ENCODE data around the gene GXYLT1. TPM values are rescaled to one million over a fixed set of nuclear protein-coding genes. Genes with fewer than 3 reads are reported as not detected.
A peak's percentile ranks its signal among the peaks of the same experiment; 100 is the strongest.
"Not testable (repeated sequence)": the region's sequence is repeated elsewhere in the genome, so short reads cannot be mapped to it uniquely, and the experiment has no call there.

Gene GXYLT1, protein sequence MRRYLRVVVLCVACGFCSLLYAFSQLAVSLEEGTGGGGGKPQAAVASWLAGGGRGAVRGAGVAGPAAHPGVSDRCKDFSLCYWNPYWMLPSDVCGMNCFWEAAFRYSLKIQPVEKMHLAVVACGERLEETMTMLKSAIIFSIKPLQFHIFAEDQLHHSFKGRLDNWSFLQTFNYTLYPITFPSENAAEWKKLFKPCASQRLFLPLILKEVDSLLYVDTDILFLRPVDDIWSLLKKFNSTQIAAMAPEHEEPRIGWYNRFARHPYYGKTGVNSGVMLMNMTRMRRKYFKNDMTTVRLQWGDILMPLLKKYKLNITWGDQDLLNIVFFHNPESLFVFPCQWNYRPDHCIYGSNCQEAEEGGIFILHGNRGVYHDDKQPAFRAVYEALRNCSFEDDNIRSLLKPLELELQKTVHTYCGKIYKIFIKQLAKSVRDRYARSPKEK
- total RNA-seq, result 1 to 10 TPM; 8.4 to 8.7 TPM

DNA sequence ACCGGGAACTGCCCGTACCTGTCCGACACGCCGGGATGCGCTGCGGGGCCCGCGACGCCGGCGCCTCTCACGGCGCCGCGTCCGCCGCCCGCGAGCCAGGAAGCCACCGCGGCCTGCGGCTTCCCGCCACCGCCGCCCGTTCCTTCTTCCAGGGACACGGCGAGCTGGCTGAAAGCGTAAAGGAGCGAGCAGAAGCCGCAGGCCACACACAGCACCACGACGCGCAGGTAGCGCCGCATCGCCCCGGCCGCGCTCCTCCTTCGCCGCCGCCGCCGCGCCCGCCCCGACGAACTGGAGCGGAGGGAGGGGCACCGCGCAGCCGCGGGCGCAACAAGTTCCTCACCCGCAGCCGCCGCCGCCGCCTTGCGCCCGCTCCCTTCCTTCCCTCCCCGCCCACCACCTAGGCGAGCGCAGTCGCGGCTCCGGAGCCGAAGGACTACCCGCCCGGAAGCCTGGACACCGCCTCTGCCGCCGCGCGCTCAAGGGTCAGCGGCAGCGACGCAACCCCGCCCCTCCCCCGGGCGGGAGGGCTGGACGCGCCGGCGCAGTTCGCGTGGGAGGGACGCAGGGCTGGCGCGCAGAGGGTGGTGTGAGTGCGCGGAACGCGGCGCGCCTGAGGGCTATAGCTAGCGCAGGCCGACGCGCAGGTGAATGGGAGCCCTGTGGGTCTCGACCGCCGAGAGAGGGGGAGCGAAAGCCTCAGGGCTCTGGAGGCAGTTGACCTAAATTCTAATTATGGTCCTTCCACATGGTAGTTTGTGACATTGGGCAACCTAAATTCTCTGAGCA is at the start of gene GXYLT1:
Gene GXYLT1 (minus strand): TSS at position 467 of the 789 bp plus-strand sequence. CDS start 228 bp downstream, at position 239.
- H3K4me1 Mint-ChIP-seq, result peaks cover 37% of the 10 kb centered on the region
- peak within 1 kb of the TSS; percentile 84 for H3K27ac Mint-ChIP-seq
- ATAC-seq (peak; percentile 95), DNase-seq (peak; percentile 85)
- H3K27me3 Mint-ChIP-seq, result no peaks in the 10 kb centered on the region
- peak within 1 kb of the TSS; percentile 90 for H3K4me3 Mint-ChIP-seq
- peaks cover 3% of the 10 kb centered on the region for H3K36me3 Mint-ChIP-seq
- no peaks in the 10 kb centered on the region for H3K9me3 Mint-ChIP-seq (ENCODE audit: low read depth)
- CTCF ChIA-PET, result interaction anchor here (0.8 to 1.5 kb wide), 7 partner anchors 14 to 228 kb away, joined by 3 to 6 read pairs (median 3); no protein-coding TSS in a partner anchor

DNA sequence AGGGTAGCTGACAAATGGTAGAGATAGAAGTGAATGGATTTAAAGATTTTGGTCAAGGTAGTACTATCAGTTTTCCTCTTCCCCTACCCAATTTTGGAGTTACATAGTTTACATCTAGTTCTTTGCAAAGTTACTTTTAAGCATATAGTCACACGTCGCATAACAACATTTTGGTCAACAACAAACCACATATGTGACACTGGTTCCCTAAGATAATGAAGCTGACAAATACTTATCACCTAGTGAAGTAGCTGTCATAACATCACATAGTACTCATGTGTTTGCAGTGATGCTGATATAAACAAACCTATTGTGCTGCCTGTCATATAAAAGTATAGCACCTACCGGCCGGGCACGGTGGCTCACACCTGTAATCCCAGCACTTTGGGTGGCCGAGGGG is 48.0 kb upstream of the GXYLT1 start:
- Mint-ChIP-seq H3K36me3 (peaks cover 7% of the 10 kb centered on the region), H3K4me3 (no peak overlapping the region), H3K9me3 (ENCODE audit: low read depth) (no peaks in the 10 kb centered on the region), H3K27me3 (no peaks in the 10 kb centered on the region), H3K27ac (no peak overlapping the region), H3K4me1 (no peaks in the 10 kb centered on the region)
- ATAC-seq (no peak), DNase-seq (no peak)
- CTCF ChIA-PET, result no interaction called here

DNA sequence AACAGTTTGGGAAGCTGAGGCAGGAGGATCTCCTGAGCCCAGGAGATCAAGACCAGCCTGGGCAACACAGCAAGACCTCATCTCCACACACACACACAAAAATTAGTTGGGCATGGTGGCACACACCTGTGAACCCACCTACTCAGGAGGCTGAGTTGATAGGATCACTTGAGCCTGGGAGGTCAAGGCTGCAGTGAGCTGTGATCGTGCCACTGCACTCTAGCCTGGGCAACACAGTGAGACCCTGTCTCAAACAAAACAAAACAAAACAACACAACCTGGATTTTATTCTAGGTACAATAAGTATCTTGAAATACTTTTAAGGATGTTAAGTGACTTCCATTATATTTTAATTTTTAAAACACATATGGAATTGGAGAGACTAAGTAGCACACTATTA is 47.6 kb upstream of the GXYLT1 start:
- CTCF ChIA-PET, result no interaction called here
- ATAC-seq, result no peak
- Mint-ChIP-seq H3K9me3 (ENCODE audit: low read depth) (no peaks in the 10 kb centered on the region), H3K4me3 (no peak overlapping the region), H3K4me1 (no peaks in the 10 kb centered on the region), H3K27ac (no peak overlapping the region), H3K36me3 (peaks cover 7% of the 10 kb centered on the region), H3K27me3 (no peaks in the 10 kb centered on the region)
- no peak for DNase-seq

DNA sequence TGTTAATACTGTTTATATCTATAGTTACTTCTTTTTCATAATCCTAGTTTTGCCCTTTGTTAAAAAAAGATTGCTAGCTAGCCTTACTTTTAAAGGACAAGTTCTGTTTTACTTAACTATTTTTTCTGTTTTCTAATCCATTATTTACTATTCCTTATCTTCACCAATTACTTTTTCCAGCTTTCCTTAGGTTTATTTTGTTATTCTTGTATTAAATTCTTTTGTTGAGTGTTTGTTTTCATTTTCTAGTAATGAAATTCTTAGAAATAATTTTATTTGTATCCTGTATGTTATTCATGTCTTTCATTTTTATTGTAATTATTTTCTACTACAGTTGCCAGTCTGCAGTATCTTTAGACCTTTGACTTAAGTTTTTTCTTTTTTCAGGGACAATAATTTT is 45.7 kb upstream of the GXYLT1 start:
- Mint-ChIP-seq H3K36me3 (peaks cover 4% of the 10 kb centered on the region), H3K4me1 (no peaks in the 10 kb centered on the region), H3K27ac (no peak overlapping the region), H3K4me3 (no peak overlapping the region), H3K27me3 (no peaks in the 10 kb centered on the region), H3K9me3 (ENCODE audit: low read depth) (no peaks in the 10 kb centered on the region)
- no peak for DNase-seq
- CTCF ChIA-PET, result interaction anchor here (0.7 kb wide), 1 partner anchor 15 kb away, joined by 3 read pairs; no protein-coding TSS in a partner anchor
- ATAC-seq, result no peak

DNA sequence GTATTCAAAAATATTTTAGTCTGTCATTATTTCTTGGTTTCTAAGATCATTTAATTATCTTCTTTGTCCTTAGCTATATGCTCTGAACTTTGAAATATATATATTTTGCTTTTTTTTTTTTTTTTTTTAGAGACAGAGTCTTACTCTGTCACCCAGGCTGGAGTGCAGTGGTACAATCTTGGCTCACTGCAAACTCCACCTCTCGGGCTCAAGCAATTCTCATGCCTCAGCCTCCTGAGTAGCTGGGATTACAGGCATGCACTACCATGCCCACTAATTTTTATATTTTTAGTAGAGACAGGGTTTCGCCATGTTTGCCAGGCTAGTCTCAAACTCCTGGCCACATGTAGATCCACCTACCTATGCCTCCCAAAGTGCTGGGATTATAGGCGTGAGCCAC is 43.6 kb upstream of the GXYLT1 start:
- CTCF ChIA-PET; H3K4me1 Mint-ChIP-seq; H3K27ac Mint-ChIP-seq; DNase-seq; ATAC-seq; H3K4me3 Mint-ChIP-seq; H3K36me3 Mint-ChIP-seq; H3K27me3 Mint-ChIP-seq; H3K9me3 Mint-ChIP-seq (ENCODE audit: low read depth): not testable (repeated sequence)

DNA sequence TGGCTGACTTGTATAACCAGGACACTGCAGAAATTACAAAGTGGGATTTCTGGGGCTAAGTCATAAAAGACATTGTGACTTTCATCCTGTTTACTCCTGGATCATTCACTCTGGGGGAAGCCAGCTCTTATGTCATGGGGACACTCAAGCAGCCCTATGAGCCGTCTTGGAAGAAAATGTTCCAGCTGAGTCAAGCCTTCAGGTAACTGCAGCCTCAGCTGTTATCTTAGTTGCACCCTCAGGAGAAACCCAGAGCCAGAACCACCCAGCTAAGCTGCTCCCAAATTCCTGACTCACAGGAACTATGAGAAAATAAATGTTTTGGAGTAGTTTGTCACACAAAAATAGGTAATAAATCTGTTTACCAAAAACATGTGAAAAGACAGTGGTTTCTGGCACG is 43.1 kb upstream of the GXYLT1 start:
- DNase-seq (no peak), ATAC-seq (no peak)
- CTCF ChIA-PET, result no interaction called here
- Mint-ChIP-seq H3K27me3 (no peaks in the 10 kb centered on the region), H3K9me3 (ENCODE audit: low read depth) (no peaks in the 10 kb centered on the region), H3K27ac (no peak overlapping the region), H3K4me3 (no peak overlapping the region), H3K4me1 (no peaks in the 10 kb centered on the region), H3K36me3 (peaks cover 12% of the 10 kb centered on the region)

DNA sequence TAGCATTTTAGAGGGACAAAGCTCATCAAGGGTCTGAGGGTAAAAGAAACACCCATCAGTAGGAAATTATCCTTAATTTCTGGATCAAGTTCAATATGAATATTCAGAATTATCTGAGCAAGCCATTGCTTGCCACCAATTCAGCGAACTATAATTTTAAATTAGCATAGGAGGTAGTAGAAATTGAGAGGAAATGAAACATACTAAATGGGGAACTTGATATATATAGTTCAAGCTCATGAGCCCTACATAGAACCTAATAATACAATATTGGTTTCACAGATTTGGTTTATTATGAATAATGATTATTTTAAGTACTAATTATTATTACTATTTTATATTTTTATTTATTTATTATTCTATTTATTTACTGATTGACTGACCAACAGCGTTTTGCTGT is 42.1 kb upstream of the GXYLT1 start:
- Mint-ChIP-seq H3K9me3 (ENCODE audit: low read depth) (no peaks in the 10 kb centered on the region), H3K4me1 (peaks cover 3% of the 10 kb centered on the region), H3K36me3 (peaks cover 9% of the 10 kb centered on the region), H3K27ac (no peak overlapping the region), H3K27me3 (no peaks in the 10 kb centered on the region), H3K4me3 (no peak overlapping the region)
- DNase-seq, result no peak
- no peak for ATAC-seq
- CTCF ChIA-PET, result no interaction called here

- Mint-ChIP-seq H3K36me3 (peaks cover 16% of the 10 kb centered on the region), H3K9me3 (ENCODE audit: low read depth) (no peaks in the 10 kb centered on the region), H3K4me3 (no peak overlapping the region), H3K27me3 (no peaks in the 10 kb centered on the region), H3K27ac (no peak overlapping the region), H3K4me1 (peaks cover 5% of the 10 kb centered on the region)
- no peak for ATAC-seq
- no peak for DNase-seq
- CTCF ChIA-PET, result no interaction called here
Observed at GRCh38 chr12:42182394-42182793, 37.7 kb upstream of the GXYLT1 start.

- Mint-ChIP-seq H3K36me3 (peaks cover 26% of the 10 kb centered on the region), H3K4me1 (peaks cover 5% of the 10 kb centered on the region), H3K9me3 (ENCODE audit: low read depth) (peaks cover 3% of the 10 kb centered on the region), H3K27me3 (no peaks in the 10 kb centered on the region), H3K27ac (no peak overlapping the region), H3K4me3 (no peak overlapping the region)
- CTCF ChIA-PET, result interaction anchor here (0.6 kb wide), 1 partner anchor 1259 kb away, joined by 3 read pairs; no protein-coding TSS in a partner anchor
- no peak for ATAC-seq
- no peak for DNase-seq
Observed at GRCh38 chr12:42180990-42181596, 36.4 kb upstream of the GXYLT1 start.

DNA sequence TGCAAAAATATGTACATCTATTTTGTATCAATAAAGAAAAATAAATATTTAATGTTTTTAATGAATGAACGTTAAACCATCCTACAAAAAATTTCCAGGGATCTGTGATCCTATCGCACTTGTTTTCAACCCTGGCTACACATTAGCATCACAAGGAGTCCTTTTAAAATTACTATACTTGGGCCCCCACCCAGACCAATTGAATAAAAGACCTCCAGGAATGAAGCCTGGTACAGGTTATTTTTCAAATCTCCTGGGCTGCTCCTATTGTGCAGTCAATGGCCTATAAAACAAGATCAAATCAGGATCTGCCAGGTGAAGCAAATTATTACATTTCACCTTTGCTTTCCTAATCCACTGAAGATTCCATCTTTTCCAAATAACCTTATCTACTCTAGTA is 33.4 kb upstream of the GXYLT1 start:
- Mint-ChIP-seq H3K9me3 (ENCODE audit: low read depth) (peaks cover 3% of the 10 kb centered on the region), H3K27ac (no peak overlapping the region), H3K27me3 (no peaks in the 10 kb centered on the region), H3K4me1 (peaks cover 5% of the 10 kb centered on the region), H3K36me3 (peaks cover 28% of the 10 kb centered on the region), H3K4me3 (no peak overlapping the region)
- DNase-seq, result no peak
- CTCF ChIA-PET, result no interaction called here
- ATAC-seq, result no peak

DNA sequence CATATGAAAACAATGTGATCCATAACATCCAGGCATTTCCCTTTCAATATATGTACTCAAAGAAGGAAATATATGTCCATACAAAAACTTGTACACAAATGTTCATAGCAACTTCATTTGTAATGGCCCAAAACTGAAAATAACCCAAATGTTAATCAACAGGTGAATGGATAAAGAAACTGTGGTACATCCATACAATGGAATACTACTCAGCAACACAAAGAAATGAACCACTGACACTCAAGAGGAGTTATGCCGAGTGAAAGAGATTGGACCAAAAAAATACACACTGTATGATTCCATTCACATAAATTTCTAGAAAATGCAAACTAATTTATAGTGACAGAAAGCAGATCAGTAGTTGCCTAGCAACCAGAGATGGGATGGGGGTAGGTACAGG is 30.3 kb upstream of the GXYLT1 start:
- Mint-ChIP-seq H3K9me3 (ENCODE audit: low read depth) (peaks cover 3% of the 10 kb centered on the region), H3K4me3 (no peak overlapping the region), H3K27ac (no peak overlapping the region), H3K27me3 (no peaks in the 10 kb centered on the region), H3K36me3 (peaks cover 29% of the 10 kb centered on the region), H3K4me1 (no peaks in the 10 kb centered on the region)
- no peak for ATAC-seq
- DNase-seq, result no peak
- CTCF ChIA-PET, result no interaction called here

DNA sequence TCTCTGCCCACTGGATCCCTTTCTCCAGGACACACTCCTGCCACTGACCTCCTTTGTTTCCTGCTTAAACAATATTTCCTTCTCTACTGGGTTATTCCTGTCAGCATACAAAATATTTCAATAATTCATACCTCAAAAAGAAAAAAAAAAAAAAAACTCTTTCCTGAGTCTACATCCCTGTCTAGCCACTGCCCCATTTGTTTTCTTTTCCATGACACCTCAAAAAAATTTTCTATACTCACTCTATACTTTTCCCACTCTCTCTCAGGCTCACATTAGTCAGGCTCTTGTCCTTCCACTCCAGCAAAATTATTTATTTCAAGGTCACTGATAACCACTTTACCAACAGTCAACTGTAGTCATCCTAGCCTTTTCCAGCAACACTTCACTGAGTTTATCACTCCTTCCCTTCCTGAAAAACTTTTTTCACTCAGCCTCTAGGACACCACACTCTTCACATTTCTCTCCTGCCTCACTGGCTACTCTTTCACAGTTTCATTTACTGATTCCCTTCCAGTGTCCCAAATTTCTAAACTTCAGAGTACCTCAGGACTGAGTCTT is 29.4 kb upstream of the GXYLT1 start:
- CTCF ChIA-PET, result no interaction called here
- Mint-ChIP-seq H3K4me3 (no peak overlapping the region), H3K27me3 (no peaks in the 10 kb centered on the region), H3K9me3 (ENCODE audit: low read depth) (peaks cover 3% of the 10 kb centered on the region), H3K4me1 (no peaks in the 10 kb centered on the region), H3K27ac (no peak overlapping the region), H3K36me3 (peaks cover 31% of the 10 kb centered on the region)
- ATAC-seq, result no peak
- no peak for DNase-seq

DNA sequence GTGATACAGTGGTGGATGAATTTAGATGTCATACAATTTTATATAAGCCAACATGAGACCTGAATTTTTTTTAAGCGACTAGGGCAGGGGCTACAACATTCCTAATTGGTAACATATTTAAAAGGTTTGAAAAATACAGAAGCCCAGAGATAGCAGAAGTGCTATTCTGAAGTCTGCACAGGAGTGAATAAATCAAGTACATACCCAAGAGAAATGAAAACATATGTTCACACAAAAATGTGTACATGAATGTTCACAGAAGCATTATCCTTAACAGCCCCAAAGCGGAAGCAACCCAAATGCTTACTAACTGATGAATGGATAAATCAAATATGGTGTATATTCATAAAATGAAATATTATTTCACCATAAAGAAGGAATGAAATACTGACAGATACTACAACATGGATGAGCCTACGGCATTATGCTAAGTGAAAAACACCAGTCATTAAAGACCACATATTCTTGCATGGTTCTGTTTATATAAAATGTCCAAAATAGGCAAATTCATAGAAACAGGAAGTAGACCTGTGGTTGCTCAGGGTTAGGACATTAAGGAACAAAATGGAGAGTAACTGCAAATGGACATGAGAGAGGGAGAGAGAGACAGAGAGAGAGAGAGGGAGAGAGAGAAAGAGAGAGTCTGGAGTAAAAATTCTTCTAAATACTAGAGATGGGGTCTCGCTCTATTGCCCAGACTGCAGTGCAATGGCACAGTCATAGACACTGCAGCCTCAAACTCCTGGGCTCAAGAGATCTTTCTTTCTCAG is 28.0 kb upstream of the GXYLT1 start:
- CTCF ChIA-PET, result no interaction called here
- Mint-ChIP-seq H3K4me3 (no peak overlapping the region), H3K36me3 (peaks cover 32% of the 10 kb centered on the region), H3K4me1 (no peaks in the 10 kb centered on the region), H3K27me3 (no peaks in the 10 kb centered on the region), H3K9me3 (ENCODE audit: low read depth) (peaks cover 3% of the 10 kb centered on the region), H3K27ac (no peak overlapping the region)
- no peak for ATAC-seq
- no peak for DNase-seq
